GM18508 (cell line): ENCODE results near the gene CCDC78.

ENCODE experiments used
- ATAC-seq: cut with Tn5 transposase; IDR thresholded peaks from one replicate; pipeline ENCODE4 v1.9.1; 2021; ENCODE audit warnings: moderate number of reproducible peaks; ENCODE audit not compliant: insufficient read depth, unreplicated experiment

The CCDC78 gene

DNA sequence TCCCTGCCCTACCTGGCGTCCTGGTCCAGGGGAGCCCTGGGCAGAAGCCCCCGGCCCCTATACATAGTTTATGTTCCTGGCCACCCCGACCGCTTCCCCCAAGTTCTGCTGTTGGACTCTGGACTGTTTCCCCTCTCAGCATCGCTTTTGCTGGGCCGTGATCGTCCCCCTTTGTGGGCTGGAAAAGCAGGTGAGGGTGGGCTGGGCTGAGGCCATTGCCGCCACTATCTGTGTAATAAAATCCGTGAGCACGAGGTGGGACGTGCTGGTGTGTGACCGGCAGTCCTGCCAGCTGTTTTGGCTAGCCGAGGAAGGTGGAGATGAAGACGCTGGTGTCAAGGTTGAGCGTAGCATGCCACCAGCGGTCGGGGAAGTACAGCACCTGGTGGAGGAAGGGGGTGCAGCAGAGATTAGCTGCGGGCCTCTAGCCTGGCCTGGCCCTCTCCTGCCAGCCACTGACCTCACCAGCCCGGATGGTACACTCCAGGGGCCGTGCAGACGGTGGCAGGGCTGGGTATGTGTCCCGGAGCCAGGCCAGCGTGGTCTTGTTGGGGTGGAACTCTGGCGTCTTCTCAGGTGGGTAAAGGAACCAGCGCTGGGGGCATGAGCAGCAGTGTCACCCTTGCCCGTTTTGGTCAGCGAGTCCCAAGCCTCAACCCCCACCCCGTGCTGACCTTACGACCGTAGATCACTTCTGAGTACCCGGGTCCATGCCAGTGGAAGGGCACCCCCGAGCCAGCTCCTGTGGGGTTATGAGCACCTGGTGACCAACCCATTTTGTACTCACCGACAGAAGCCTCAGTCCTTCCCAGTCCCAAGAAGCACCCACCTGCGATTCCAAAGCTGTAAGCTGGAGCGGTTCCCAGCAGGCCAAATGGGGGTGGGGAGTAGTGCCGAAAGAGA lies 43.5 kb downstream of the CCDC78 start:
- ATAC-seq: no peak

DNA sequence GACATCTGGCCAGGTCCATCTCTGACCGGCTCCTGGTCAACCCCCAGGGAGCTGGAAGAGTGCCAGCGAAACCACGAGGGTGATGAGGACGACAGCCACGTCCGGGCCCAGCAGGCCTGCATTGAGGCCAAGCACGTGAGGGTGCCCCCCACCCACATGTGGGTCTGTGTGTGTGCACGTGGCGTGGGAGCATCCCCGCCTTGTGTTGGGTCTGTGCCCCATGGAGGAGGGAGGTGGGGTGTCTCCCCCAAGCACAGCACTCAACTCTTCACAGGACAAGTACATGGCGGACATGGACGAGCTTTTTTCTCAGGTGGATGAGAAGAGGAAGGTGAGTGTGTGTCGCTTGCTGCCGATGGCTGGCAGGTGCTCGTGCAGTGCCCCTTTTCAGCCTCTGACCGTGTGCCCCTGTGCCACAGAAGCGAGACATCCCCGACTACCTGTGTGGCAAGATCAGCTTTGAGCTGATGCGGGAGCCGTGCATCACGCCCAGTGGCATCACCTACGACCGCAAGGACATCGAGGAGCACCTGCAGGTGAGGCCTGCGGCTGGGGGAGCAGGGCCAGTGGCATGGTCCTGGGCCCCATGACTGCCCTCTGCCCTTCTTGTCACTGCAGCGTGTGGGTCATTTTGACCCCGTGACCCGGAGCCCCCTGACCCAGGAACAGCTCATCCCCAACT lies 44.4 kb downstream of the CCDC78 start:
- ATAC-seq: no peak

DNA sequence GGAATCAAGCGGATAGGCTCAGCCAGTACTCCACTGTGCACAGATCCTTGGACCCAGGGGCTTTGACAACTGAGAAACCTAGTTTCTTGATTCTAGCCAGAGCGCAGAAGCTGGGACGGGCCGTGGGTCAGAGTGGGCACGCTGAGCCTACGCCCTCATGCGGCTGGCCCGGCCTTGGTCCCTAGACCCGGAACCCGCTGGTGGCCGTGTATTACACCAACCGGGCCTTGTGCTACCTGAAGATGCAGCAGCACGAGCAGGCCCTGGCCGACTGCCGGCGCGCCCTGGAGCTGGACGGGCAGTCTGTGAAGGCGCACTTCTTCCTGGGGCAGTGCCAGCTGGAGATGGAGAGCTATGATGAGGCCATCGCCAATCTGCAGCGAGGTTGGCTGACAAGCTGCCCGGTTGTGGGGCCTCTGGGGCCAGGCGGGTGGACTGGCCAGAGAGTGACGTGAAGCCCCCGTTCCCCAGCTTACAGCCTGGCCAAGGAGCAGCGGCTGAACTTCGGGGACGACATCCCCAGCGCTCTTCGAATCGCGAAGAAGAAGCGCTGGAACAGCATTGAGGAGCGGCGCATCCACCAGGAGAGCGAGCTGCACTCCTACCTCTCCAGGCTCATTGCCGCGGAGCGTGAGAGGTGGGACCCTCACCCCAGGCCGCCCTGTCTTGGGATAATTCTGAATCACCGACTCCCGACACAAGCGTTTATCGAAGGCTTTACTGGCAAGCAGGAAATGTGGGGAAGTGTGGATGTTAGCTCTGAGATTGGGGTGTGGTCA lies 45.1 kb downstream of the CCDC78 start:
- no peak for ATAC-seq

DNA sequence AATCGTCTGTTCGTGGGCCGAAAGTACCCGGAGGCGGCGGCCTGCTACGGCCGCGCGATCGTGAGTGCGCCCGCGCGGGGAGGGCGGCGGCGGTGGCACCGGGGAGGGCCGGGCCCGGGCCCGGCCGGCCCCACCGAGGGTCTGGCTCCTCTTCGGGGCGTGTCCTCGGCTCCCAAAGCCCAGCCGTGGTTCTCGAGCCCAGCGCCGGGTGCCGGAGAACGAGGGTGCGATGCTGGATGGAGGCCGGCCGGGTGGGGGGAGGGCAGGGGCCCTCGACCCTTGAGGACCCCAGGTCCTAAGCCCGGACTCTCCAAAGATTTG lies 45.7 kb downstream of the CCDC78 start:
- ATAC-seq: no peak

DNA sequence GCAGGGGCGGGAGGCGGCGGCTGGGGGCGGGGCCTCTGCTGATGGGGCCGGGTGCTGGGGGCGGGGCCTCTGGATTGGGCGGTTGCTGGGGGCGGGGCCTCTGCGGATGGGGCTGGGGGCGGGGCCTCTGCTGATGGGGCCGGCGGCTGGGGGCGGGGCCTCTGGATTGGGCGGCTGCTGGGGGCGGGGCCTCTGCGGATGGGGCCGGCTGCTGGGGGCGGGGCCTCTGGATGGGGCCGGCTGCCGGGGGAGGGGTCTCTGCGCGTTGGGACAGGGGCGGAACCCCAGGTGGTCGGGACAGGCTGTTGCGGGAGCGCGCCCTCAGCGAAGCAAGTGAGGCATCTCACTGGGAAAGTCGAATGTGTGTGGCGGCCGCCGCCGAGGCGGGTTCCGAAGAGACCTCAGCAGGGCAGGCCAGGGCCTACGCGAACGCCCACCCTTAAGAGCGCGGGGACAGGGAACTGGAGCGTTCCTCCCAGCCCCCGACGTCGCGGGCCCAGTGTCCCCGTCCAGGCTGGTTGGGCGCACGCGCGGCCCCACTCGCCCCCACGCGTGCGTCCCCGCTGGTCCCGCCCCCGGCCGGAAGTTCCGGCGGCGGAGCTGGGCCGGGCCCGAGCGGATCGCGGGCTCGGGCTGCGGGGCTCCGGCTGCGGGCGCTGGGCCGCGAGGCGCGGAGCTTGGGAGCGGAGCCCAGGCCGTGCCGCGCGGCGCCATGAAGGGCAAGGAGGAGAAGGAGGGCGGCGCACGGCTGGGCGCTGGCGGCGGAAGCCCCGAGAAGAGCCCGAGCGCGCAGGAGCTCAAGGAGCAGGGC lies 46.2 kb downstream of the CCDC78 start, which contains the start of gene STUB1:
Gene STUB1 (plus strand): TSS at position 597 of the 811 bp plus-strand sequence. CDS start 116 bp downstream, at position 713.
- ATAC-seq: no peak

DNA sequence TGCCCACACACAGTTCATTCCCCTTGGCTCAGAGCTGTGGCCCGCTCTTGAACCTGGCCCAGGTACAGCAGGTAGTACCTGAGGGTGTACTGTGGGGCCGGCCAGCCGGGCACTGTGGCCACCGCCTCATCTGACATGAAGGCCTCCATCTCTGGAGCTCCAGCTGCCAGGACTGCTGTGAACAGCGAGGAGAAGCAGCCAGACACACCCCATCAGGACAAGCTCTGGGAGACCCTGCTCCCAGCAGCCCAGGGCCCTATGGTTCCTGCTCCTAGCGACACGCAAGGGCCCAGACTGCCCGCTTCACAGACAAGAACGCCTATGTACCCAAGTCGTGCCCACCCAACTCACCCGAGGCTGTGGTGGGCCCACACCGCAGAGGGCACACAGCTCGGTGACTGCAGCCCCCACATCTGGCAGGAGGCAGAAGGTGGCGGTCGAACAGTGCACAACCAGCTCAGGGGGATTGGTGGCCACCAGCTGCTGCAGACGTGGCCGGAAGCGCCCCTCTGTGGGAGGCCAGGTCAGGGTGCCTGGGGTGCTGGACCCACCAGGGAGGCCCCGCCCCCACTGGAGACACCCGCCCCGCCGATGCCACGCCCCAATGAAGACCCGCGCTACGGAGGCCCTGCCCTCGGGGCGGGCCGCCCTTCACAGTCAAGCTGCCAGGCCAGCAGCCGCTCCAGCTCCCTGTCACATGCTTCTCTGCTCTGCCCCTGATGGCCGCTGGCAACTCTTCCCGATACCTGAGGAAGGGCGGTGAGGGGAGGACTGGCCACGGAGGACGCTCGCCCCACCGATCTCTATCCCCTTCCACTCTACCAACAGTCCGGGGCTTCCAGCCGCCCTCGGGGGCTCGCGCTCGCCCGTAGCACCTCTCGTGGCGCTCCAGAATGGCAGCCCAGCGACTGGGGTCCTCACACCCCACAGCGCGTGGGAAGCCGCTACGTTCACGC lies 47.1 kb downstream of the CCDC78 start:
- no peak for ATAC-seq

DNA sequence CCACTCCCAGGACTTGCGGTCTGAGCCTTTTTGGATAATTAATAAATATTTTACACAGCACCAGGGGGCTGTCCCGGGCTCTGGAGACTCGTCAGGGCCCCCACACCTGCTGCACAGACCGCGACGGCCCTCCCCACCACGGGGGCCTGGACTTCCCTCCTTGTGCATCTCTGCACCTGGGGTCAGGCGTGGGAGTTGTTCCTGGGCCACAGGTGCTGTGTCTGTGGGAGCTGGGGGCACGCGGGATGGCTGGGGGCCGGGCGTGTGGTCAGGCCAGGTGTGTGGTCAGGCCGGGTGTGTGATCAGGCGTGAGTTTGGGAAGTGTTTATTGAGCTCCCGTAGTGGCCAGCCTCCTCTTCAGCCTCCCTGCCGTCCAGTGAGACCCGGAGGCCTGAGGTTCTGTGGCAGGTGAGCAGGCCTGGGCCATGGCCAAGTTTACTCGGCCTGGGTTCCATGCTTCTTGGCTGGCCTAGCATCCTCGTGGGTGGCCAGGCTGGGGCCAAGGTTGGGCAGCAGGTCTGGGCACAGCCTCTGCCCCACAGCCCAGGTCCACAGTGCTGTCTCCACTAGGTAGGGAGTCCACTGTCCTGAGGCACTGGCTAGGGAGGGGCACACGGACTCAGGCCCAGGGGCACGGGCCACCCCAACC lies 47.9 kb downstream of the CCDC78 start:
- ATAC-seq: no peak

DNA sequence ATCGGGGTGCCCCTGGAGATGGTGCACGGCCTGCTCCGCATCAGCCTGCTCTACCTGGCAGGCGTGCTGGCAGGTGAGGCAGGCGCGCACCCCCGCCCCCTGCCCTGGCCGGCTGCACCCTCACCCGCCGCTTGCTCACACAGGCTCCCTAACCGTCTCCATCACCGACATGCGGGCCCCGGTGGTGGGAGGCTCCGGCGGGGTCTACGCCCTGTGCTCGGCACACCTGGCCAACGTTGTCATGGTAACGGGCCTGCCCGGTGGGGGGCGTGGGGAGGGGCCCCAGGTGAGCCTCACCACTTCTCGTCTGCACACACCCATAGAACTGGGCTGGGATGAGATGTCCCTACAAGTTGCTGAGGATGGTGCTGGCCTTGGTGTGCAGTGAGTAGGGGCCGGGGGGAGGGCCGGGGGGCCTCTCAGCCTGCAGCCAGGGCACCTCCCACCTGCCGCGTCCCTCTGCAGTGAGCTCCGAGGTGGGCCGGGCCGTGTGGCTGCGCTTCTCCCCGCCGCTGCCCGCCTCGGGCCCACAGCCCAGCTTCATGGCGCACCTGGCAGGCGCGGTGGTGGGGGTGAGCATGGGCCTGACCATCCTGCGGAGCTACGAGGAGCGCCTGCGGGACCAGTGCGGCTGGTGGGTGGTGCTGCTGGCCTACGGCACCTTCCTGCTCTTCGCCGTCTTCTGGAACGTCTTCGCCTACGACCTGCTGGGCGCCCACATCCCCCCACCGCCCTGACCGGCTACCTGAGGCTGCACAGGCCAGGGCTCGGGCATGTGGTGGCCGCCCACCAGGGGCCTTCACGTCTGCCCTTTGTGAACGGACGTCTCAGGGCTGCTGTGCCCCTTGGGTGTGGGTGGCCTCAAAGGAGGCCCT lies 48.7 kb downstream of the CCDC78 start:
- no peak for ATAC-seq

DNA sequence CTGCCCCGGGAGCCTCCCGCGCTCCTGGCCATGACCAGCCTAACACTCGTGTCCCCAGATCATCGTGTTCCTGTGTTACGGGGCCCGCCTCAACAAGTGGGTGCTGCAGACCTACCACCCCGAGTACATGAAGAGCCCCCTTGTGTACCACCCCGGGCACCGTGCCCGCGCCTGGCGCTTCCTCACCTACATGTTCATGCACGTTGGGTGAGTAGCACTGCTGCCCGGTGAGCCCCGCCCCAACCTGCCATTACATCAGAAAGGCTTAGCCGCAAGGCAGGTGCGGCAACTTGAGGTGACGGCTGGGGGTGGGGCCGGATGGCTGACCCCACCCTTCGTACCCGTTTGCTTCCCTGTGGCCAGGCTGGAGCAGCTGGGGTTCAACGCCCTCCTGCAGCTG lies 49.3 kb downstream of the CCDC78 start:
- no peak for ATAC-seq

DNA sequence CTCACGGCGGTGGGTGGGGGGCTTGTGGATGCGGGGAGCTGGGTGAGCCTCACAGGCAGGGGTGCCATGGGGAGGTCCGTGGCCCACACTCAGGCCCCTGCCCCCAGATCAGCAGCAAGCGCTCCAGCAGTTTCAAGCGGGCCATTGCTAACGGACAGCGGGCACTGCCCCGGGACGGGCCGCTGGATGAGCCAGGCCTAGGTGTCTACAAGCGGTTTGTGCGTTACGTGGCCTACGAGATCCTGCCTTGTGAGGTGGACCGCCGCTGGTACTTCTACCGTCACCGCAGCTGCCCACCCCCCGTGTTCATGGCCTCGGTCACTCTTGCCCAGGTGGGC lies 49.7 kb downstream of the CCDC78 start:
- ATAC-seq: no peak

DNA sequence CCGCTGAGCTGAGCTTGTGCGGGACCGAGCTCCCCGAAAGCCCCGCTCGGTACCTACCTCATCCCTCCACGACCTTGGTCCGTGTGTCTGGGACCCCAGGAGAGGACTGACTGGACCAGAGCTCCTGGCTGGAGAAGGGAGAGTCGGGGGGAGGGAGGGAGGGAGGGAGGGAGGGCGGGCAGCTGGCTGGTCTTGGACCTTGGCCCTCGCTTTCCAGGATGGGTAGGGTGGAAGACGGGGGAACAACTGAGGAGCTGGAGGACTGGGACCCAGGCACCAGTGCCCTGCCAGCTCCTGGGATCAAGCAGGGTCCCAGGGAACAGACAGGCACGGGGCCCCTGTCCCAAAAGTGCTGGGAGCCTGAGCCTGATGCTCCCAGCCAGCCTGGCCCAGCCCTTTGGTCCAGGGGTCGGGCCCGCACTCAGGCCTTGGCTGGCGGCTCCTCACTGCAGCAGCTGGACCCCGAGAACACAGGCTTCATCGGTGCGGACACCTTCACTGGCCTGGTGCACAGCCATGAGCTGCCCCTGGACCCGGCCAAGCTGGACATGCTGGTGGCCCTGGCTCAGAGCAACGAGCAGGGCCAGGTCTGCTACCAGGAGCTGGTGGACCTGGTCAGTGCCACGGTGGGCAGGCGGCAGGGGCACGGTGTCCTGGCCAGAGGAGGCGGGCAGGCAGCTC lies 50.2 kb downstream of the CCDC78 start:
- no peak for ATAC-seq

DNA sequence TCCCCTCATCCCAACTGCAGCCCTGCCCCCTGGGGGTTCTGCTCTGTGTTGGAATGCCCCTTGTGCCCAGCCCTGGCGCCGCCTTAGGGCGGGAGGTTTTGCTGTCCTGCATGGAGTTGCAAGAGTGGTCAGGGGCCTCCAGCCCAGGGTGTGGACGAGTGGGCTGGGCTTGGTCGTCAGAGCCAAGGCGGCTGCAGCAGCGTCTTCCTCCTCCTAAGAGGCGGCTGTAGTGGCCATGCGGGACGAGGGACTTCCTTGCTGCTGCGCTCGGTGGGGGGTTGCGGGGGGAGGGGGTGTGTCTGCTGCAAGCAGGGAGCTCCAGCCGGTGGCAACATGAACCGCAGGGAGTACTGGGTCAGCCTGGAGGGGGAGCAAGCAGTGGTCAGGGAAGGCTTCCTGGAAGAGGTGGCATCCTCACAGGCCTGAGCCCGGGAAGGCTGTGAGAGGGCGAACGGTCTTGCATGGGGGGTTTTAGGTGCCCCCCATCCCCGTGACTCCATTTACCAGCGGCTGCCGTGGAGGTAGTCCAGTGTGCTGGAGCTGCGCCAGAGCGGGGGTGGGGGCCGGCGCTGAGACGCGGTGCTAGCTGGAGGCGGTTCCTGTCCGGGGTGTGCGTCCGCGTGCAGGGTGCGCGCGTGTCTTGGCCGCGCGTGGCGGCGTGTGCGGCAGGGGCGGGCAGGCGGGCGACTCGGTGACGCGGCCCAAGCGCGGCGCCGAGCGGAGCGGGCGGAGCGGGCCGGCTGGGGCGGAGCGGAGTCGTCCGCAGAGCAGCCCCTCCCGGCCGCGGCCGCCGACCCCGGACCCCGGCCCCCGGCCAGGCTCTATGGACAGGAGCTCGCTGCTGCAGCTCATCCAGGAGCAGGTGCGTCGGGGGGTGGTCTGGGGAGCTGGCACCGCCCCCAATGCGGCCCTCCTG lies 51.0 kb downstream of the CCDC78 start, which contains the start of gene RHBDL1:
Gene RHBDL1 (plus strand): TSS at position 704 of the 916 bp plus-strand sequence. CDS start 120 bp downstream, at position 824.
- no peak for ATAC-seq

DNA sequence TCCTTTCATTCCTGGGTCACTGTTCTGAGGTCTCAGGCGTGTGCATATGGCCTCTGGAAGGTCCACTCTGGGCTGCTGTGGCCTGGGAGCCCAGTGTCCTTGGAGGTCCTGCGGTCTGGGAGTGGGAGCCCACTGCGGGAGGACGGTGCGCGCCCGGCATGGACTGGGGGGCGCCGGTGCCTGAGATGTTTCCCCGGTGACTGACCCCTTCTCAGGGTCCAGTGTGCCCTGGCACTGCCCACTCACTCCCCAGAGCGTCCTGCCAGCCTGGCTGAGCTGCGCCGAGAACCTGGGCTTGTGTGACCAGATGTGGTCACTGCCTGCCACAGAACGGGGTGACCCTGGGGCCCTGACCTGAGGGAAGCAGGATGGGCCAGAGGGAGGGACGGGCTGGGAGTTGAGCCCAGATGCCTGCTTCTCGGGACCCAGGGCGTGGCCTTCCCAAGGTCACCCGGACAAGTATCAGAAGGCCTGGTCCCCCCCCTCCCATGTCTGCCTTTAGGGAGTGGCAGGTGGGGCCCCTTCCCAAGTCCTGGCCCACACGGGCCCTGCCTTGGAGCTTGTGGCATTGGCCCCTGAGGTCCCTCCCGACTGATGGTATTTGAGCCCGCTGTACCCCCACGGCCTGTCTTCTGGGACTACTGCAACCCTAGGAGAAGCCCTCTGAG lies 51.9 kb downstream of the CCDC78 start:
- no peak for ATAC-seq

DNA sequence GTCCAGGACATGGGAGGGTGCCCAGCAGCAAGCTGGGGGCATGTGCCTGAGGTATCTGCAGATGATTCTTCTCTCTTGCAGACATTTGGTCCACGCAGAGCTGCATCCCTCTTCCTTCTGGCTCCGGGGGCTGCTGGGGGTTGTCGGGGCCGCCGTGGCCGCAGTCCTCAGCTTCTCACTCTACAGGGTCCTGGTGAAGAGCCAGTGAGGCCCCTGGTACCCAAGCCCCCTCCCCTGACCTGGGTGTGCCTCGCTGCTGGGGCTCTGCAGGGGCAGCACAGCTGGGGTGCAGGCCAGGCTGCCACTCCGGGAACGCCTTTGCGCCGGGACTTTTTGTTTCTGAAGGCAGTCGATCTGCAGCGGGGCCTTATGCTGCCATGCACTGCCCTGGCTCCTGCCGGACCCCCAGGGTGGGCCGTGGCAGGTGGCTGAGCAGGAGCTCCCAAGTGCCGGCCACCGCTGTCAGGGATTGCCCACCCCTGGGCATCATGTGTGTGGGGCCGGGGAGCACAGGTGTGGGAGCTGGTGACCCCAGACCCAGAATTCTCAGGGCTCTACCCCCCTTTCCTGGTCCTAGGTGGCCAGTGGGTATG lies 52.7 kb downstream of the CCDC78 start:
- ATAC-seq: no peak

DNA sequence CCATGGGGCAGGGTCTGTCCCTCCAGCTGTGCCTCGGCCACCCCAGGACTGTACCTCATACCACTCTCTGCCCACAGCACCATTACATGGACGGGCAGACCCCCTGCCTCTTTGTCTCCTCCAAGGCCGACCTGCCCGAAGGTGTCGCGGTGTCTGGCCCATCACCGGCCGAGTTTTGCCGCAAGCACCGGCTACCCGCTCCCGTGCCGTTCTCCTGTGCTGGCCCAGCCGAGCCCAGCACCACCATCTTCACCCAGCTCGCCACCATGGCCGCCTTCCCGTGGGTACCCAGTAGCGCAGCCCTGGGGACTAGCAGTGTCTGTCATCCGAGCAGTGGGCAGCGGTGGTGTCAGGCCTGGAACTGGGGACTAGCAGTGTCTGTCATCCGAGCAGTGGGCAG lies 53.4 kb downstream of the CCDC78 start:
- no peak for ATAC-seq
